Measurements from ENCODE around the gene ZNF316.

ZNF316 gene

DNA sequence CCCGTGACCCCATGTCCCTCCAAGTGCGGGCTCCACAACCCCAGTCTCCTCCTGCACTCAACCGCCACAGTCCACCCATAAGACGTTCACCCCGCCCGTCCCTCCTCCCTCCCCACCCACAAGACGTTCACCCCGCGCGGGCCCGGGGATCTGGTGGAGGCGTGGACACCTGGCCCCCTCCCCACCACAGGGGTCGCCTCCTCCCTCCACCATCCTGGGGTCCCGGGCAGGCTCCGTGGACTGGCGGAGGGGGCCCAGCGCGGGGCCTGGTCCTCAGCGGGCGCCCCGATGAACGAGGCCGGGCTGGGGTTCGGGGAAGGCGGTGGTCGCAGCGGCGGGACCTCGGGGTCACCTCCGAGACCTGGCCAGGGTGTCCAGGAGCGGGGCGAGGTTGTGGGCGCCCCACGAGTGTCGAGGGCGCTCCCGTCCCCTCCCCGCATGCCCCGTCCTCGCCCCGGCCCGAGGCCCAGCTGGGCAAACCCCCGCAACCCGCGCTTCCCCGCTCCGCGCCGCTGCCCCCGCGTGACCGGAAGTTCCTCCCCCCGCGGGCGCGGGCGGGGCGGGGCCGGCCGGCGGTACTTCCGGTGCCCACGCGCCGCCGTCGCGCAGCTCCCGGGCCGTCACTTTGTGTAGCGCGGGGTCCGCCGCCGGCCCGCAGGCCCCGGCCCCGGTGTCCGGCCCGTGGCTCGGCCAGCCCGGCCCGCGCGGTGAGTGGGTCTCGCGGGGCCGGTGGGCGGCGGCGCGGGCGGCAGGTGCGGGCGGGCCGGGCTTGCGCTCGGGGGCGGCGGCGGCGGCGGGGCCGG lies at the start of gene ZNF316:
Gene ZNF316, plus strand, starts transcription at position 578 of the 803 bp plus-strand sequence. CDS start 5,092 bp downstream, outside the sequence.
- peak; percentile 47 to 63 for DNase-seq

DNA sequence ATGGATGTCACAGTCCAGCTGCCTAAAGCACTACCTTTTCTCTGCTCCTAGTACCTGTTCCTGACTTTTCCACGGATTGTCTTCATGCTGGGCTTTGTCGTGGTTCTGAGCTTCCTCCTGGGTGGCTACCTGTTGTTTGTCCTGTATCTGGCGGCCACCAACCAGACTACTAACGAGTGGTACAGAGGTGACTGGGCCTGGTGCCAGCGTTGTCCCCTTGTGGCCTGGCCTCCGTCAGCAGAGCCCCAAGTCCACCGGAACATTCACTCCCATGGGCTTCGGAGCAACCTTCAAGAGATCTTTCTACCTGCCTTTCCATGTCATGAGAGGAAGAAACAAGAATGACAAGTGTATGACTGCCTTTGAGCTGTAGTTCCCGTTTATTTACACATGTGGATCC lies 48.6 kb upstream of the ZNF316 start:
- DNase-seq, result no peak

DNA sequence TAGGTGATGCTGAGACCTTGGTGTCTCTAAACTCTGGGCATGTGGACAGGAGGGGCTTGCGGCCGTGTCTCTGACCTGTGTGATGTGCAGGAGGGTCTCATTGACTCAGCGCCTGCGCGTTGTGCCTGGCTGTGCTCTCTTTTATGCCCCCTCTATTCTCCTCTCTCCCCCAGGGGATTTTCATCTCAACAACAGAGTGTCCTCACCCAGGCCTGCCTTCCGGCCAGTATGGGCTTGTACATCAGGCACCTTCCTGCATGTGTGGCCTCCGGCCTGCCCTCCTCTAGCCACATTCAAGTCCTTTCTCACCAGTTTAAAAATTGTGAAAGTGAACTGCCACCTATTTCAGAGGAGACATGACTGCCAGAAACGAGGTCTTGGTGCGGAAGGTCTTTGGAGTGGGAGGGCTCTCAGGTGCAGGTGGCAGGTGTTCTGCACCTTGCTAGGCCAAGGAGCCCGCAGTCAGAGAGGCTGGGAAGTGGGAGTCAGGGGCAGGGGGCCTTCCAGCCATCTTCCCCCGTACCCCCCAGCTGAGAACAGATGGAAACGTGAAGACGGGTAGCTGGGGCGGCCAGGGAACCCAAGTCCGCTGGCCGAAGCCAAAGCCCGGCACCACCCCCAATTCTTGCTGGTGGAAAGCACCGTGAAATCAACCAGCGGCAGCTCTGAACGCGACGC lies 47.8 kb upstream of the ZNF316 start:
- DNase-seq, result no peak

DNA sequence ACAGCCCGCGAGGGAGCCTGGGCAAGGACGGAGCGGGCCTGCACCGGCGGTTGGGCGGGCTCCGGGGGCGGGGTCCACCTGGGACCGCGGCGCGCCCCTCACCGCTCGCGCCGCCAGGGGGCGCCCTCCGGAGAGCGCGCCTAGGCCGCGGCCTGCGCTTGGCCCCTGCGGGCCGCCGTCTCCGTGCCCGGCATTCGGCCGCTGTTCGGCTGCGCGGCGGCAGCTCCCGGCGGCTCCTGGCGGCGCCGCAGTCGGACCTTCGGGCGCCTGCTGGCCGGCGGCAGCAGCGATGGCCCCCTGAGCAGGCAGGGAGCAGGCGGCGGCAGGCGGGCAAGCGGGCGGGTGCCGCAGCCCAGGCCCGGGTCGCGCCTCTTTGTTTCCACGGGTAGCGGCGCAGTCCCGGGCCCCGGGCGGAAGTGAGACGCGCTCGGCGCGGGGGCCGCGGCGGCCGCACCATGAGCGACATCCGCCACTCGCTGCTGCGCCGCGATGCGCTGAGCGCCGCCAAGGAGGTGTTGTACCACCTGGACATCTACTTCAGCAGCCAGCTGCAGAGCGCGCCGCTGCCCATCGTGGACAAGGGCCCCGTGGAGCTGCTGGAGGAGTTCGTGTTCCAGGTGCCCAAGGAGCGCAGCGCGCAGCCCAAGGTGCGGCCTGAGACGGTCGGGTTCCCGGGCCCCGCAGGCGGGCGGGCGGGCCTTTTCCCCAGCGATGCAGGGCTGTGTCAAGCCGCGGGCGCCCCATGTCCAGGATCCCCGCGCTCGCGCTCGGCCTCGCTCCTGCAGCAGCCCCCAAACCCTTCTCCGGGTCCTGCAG lies 47.1 kb upstream of the ZNF316 start, which contains the start of gene INTS15:
Gene INTS15, plus strand, starts transcription at position 193 of the 816 bp plus-strand sequence. Its CDS starts 263 bp downstream, at position 456.
- peak; percentile 73 to 80 for DNase-seq

DNA sequence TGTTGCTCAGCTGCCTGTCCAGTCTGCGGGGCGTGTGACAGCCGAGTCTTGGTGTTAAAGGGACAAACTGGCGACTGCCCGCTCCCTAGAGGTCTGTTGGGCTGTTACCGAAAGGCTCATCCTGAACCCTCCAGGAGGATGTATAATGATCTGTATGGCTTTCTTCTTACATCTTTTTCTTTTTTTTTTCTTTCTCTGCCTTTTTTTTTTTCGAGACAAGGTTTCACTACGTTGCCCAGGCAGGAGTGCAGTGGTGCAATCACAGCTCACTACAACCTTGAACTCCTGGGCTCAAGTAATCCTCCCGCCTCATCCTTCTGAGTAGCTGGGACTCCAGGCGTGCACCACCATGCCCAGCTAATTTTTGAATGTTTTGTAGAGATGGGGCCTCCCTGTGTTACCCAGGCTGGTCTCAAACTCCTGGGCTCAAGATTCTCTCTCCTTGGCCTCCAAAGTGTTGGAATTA lies 46.4 kb upstream of the ZNF316 start:
- no peak for DNase-seq

DNA sequence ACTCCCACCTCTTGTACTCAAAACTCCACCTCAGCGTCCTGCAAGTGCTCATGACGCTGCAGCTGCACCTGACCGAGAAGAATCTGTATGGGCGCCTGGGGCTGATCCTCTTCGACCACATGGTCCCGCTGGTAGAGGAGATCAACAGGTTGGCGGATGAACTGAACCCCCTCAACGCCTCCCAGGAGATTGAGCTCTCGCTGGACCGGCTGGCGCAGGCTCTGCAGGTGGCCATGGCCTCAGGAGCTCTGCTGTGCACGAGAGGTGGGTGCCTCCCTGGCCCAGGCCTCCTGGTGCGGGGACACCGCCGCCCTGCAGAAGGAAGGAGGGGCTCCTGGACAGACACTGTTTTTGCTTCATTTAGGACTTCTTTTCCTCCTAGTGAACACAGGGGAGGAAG lies 37.0 kb upstream of the ZNF316 start:
- no peak for DNase-seq

DNA sequence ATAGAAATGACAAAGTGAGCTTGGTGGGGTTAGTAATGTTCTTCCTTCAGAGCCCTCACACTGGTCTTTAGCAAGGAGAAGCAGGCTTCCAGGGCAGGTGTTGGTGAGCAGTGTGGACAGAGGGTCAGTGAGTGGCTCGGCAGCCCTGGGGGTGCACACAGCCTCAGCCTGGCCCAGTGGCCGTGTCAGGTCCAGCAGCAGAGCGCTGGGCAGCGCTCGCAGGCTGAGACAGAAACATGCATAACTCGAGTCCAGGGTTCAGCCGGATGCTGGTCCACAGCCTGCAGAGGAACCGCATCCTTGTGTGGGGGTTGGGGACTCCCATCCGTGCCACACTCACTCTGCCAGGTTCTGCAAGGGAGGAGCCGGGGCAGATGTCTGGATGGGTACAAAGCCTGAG lies 32.7 kb upstream of the ZNF316 start:
- DNase-seq, result no peak

DNA sequence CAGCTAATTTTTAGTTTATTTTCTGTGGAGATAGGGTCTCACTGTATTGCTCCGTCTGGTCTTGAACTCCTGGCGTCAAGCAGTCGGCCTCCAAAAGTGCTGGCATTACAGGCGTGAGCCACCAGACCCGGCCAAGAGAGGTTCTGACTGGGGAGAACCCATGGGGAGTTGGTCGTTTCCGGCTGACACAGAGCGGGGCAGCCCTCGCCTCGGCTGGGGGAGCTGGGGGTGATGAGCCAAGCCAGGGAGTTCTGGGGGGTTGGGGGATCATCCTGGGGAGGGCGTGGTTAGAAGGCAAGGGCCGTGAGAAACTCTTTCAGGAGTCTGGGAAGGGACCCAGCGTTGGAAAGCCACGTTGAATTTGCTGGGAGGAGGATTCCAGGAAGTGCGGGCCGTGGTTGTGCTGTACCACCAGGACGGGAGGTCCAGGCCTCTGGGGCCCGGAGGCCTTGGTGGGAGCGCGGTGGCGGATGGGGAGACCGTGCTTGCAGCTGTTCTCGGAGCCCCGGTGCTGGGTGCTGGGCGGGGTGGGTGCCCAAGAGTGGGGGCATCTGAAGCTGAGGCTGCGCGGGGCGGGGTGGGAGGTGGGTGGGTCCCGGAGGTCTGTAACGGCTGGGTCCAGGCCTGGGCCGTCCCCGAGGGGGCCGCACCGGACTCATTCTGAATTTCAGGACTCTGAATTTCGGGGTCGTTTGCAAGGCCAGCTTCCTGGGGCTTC lies 30.1 kb upstream of the ZNF316 start:
- DNase-seq, result no peak

DNA sequence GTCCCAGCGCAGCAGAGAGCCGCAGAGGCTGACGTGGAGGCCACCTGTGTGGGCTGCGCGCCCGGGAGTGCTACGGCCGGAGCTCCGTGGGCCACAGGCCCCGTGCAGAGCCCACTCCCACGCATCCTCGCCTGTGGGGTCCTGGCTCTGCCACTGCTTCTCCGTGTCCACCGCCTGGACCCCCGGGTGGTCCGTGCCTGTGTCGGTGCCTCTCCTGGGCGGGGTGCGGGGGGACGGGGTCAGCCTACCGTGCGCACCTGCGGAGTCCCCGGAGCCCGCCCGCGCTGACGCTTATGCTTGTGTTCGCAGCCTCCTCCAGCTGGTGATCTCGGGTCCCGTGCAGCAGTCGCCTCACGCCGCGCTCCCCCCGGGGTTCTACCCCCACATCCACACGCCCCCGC lies 29.5 kb upstream of the ZNF316 start:
- DNase-seq, result no peak

DNA sequence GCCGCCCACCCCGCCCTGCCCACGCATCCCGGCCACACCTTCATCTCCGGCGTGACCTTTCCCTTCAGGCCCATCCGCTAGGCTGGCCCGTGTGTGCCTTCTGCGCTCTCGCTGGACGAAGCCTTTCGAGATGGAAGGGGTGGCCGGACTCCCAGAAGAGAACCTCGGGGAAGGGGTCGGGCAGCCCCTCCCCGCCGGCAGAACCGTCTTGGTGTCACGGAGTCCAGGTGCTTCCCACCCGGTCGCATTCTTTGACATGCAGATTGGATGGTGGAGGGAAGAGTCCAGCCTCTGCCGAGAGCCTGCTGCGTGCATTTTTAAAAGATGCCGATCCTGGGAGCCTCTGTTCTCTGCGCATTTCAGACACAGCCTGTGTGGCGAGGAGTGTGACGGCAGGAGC lies 29.0 kb upstream of the ZNF316 start:
- DNase-seq, result no peak

DNA sequence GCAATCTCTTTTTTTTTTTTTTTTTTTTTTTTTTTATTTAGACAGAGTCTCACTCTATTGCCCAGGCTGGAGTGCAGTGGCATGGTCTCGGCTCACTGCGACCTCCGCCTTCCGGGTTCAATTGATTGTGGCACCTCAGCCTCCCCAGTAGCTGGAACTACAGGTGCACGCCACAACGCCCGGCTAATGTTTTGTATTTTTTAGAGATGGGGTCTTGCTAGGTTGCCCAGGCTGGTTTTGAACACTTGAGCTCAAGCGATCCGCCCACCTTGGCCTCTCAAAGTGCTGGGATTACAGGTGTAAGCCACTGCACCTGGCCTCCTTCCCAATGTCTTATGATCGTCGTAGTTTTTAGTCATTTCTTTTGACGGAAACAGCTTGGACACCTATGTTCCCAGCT lies 28.3 kb upstream of the ZNF316 start:
- no peak for DNase-seq

DNA sequence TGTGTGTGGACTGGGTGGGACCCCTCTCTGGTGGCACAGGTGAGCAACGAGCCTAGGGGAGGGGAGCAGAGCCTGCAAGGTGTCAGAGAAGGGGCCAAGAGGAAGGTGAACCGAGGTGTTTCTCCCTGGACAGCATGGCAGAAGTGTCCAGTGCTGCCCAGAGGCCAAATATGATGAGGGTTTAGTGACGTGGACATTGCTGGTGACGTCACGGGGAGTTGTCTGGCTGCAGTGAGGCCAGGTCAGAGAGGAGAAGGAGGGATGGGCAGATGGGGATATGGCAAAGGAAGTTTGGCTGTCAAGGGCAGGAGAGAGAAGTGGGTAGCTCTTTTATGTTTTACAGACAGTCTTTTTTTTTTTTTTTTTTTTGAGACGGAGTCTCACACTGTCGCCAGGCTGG lies 24.3 kb upstream of the ZNF316 start:
- DNase-seq, result no peak

DNA sequence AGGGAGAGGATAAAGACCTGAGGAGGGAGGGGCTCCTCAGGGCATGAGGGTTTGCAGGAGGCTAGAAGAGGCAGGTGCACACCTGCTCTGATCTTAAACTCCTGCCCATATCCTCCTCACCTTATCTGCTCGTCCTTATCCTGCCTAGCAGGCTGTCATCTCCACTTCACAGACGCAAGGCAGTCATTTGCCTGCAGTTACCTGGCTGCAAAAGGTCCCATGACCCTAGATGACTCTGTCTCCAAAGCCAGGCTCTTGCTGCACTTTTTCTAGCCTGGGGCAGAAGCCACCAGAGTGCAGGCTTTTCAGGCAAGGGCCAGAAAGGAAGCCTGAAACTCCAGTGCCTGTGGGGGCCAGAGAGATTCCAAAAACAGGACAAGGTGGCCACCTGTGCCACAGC lies 23.4 kb upstream of the ZNF316 start:
- DNase-seq, result no peak

DNA sequence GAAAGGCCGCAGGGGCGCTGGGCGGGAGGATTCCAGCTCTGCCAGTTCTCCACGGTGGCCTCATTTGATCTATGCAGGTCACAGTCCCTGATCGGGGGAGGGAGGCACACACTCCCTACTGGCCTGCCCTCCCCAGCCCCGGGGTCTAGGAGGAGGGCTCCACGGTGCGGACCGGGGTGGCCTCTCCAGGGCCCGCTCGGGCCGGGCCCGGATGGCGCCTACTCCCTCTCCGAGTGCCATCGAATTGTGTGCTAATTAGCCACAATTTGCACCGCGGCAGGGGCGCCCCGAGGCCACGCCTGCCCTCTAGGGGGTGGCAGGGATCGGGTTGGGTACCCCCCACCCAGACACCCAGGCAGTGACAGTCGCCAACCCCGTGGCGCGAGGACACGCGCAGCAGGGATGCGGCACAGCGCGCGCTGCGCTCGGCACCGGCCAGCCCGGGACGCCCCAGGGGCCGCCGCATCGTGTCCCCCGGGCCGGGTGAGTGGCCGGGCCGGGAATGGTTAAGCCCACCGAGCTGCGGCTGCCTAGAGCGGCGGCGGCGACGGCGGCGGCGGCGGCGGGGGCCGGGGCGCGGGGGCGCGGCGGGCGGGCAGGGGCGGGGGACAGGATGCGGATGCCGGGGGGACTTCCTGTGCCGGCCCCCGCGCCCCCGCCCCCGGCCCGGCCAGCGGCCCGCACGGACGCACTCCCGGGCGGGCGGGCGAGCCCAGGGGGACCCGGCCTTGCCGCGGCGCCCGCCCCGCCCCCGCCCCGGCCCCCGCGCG lies 22.0 kb upstream of the ZNF316 start, which contains the start of gene ZNF853:
Gene ZNF853, plus strand, starts transcription at position 658 of the 770 bp plus-strand sequence. CDS start 565 bp downstream, outside the sequence.
- DNase-seq, result no peak

DNA sequence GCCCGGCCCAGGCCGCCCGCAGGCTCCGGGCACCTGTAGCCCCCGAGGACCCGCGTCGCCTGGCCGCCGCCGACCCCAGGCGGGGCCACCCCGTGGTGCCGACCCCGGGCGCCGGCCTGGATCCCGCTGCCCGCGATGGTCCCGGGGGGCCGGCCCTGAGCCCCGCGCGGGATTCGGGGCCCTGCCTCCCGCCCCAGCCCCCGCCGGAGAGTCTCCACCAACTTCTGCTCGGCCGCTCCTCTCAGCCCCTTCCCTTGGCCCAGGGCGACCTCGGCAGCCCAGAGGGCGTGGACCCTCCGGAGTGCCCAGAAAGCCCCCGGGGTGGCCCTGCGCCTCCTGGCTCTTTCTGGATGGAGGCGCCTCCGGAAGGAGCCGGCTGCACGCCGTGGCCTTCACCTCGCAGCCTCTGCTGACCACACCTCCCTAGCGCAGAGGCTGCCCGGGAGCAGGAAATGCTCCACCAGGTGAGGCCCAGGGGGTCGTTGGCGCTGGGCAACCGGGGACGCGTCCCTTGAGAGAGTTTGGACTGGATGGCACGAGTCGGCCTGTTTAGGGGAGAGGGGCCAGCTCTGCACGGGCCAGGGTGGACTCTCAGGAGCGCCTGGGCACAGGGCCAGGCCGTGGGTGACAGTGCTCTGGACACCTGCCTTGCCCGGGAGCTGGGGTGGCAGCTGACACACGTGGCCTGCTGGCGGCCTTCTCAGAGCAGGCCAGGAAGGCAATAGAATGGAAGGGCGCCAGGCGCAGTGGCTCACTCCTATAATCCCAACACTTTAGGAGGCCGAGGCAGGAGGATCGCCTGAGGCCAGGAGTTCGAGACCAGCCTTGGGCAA lies 21.2 kb upstream of the ZNF316 start:
- DNase-seq, result no peak

DNA sequence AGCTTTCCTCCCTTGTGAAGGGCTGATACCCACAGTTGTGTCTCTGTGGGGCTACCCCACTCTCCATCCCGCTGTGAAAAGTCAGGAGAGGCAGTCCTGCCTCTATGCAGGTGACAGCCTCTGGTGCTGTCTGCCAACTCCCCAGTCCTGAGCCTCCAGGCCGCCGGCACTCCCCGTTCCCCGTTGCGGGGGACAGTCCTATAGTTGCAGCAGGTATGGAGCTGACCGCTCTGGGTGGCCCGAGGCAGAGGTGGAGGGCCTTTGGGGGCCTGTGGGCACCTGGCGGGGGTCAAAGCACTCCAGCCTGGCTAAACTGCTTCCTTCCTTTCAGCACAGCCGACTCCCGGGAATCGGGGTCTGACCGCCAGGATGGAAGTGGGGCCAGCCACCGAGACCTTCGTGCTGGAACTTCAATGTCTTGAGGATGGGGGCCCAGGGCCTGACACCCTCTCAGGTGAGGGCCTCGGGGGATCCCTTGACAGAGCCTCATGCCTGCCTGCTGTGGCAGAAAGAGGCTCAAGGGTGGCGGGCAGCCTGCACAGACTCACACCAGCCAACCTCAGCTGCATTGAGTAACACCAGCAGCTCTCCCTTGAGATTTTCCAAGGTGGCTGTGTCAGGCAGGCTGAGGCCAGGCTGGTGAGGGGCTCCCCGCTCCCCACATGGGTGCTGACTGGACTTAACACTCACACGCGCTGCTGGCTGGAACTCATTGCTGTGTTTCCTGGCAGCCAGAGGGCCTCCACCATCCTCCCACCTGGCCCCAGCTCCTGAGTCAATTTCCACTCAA lies 20.1 kb upstream of the ZNF316 start:
- DNase-seq, result no peak

DNA sequence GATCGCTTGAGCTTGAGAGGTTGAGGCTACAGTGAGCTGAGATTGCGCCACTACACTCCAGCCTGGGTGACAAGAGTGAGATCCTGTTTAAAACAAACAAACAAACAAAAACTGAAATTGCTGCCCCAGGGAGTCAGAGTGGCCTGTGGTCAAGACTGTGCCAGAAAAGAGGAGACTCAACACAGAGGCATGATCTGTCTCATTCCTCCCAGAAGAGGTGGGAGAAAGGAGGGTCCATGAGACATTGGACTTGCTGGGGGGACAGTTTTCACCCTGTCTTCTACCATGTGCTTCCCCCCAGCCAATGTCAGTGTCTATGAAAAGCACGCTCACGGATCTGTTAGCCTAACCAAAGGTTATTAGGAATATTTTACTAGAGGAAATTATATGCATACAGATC lies 18.5 kb upstream of the ZNF316 start:
- DNase-seq, result no peak

DNA sequence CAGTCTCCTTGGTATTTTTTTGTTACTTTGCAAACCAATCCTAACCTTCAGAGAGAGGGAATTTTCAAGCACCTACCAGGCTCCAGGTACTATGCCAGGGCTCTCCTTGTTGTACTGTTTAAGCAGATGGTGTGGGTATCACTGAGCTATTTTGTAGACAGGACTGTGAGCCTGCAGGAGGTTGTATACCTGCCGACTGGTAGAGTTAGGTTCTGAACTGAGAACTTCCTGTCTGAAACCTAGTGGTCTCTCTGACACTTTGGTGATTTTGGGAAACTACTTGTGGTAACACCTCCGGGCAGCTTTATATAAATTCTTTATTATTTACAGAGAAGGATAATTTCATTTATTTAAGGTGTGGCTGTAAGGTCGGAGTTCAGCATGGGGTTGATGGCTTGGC lies 17.2 kb upstream of the ZNF316 start:
- no peak for DNase-seq

DNA sequence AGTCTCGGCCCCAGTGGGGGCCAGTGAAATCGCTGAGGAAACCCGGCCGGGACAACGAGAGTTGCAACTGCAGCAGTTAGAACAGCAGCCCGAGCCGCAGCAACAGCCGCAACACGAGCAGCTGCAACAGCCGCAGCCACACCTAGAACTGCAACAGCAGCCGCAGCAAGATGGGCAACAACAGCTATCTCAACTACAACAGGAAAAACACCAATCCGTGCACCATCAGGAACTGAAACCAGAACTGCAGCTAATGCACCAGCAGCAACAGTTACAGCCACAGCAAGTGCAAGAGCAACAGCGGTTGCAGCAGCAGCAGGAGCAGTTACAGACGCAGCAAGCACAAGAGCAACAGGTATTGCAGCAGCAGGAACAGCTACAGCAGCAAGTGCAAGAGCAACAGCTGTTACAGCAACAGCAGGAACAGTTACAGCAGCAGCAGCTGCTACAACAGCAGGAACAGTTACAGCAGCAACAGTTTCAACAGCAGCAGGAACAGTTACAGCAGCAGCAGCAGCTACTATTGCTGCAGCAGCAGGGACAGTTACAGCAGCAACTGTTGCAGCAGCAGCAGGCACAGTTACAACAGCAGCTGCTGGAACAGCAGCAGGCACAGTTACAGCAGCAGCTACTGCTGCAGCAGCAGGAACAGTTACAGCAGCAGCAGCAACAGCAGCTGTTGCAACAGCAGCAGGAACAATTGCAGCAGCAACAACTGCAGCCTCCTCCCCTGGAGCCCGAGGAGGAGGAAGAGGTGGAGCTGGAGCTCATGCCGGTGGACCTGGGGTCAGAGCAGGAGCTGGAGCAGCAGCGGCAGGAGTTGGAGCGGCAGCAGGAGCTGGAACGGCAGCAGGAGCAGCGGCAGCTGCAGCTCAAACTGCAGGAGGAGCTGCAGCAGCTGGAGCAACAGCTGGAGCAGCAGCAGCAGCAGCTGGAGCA lies 15.7 kb upstream of the ZNF316 start:
- DNase-seq, result no peak
